ENCODE measurements around the gene TSPAN4. TPM values are rescaled to one million over a fixed set of nuclear protein-coding genes. Genes with fewer than 3 reads are reported as not detected.
A peak's percentile ranks its signal among the peaks of the same experiment; 100 is the strongest.

Gene TSPAN4
- total and polyA plus RNA-seq, 9 of the 15 experiments (the other 6 are each of a cell fraction or from before 2014, with no cell fraction given), result 0.07 to 31.0 (median 15.7) TPM

- TF ChIP-seq ZNF384 (IDR thresholded peaks at IDR 0.05; ENCODE audit: low read depth, low read length), result no peak
- TF ChIP-seq, protein P1, sequence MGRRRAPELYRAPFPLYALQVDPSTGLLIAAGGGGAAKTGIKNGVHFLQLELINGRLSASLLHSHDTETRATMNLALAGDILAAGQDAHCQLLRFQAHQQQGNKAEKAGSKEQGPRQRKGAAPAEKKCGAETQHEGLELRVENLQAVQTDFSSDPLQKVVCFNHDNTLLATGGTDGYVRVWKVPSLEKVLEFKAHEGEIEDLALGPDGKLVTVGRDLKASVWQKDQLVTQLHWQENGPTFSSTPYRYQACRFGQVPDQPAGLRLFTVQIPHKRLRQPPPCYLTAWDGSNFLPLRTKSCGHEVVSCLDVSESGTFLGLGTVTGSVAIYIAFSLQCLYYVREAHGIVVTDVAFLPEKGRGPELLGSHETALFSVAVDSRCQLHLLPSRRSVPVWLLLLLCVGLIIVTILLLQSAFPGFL (CRISPR knock-in tag; IDR thresholded peaks at IDR 0.05), result no peak
- no peak for TF ChIP-seq ZNF398 (CRISPR knock-in tag; IDR thresholded peaks at IDR 0.05)
- 0 out of 2 replicates have a peak, but pooled peaks have one; percentile 30 for TF ChIP-seq LEF1 (IDR thresholded peaks at IDR 0.05)
- peak; percentile 39; the same call in 1 of the 2 replicates for TF ChIP-seq NKRF (IDR thresholded peaks at IDR 0.05; ENCODE audit: borderline replicate concordance)
- TF ChIP-seq ID3 (CRISPR knock-in tag; IDR thresholded peaks at IDR 0.05), result no peak
- no peak for TF ChIP-seq ID3 (tag; IDR thresholded peaks at IDR 0.05)
- no peak for TF ChIP-seq SRF (CRISPR knock-in tag; IDR thresholded peaks at IDR 0.05)
- TF ChIP-seq, protein P2, sequence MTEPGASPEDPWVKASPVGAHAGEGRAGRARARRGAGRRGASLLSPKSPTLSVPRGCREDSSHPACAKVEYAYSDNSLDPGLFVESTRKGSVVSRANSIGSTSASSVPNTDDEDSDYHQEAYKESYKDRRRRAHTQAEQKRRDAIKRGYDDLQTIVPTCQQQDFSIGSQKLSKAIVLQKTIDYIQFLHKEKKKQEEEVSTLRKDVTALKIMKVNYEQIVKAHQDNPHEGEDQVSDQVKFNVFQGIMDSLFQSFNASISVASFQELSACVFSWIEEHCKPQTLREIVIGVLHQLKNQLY (CRISPR knock-in tag; conservative IDR thresholded peaks at IDR 0.05), result no peak
- TF ChIP-seq, protein P3, sequence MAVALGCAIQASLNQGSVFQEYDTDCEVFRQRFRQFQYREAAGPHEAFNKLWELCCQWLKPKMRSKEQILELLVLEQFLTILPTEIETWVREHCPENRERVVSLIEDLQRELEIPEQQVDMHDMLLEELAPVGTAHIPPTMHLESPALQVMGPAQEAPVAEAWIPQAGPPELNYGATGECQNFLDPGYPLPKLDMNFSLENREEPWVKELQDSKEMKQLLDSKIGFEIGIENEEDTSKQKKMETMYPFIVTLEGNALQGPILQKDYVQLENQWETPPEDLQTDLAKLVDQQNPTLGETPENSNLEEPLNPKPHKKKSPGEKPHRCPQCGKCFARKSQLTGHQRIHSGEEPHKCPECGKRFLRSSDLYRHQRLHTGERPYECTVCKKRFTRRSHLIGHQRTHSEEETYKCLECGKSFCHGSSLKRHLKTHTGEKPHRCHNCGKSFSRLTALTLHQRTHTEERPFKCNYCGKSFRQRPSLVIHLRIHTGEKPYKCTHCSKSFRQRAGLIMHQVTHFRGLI (CRISPR knock-in tag; IDR thresholded peaks at IDR 0.05), result no peak
- TF ChIP-seq GABPB2 (CRISPR knock-in tag; conservative IDR thresholded peaks at IDR 0.05), result no peak
- TF ChIP-seq FOXP4 (CRISPR knock-in tag; IDR thresholded peaks at IDR 0.05; ENCODE audit: borderline replicate concordance), result no peak
- TF ChIP-seq TFAM (CRISPR knock-in tag; conservative IDR thresholded peaks at IDR 0.05), result no peak
- no peak for TF ChIP-seq NEUROD1 (IDR thresholded peaks at IDR 0.05; ENCODE audit: borderline replicate concordance, low read depth, low read length, partially characterized antibody)
- no peak for TF ChIP-seq RBM34 (IDR thresholded peaks at IDR 0.05; ENCODE audit: borderline replicate concordance, insufficient read depth, low read length)
- no peak for TF ChIP-seq ZNF143 (CRISPR knock-in tag; IDR thresholded peaks at IDR 0.05)
- TF ChIP-seq CXXC5 (CRISPR knock-in tag; IDR thresholded peaks at IDR 0.05), result peak; percentile 86
Measured at GRCh38 chr11:875769-876301, 33.2 kb downstream of the TSPAN4 start (continued).

All from K562 (cell line).